SJSA1 (cell line): Measurements from ENCODE around the gene RERE. TPM values are rescaled to one million over a fixed set of nuclear protein-coding genes. Genes with fewer than 3 reads are reported as not detected.
A peak's percentile ranks its signal among the peaks of the same experiment; 100 is the strongest.
"Not testable (repeated sequence)": the region's sequence is repeated elsewhere in the genome, so short reads cannot be mapped to it uniquely, and the experiment has no call there.

Experiments used
- DNase-seq, 2 experiments: peaks; one replicate each; pipeline ENCODE4 v3.0.0-alpha.2; 2015 to 2020; ENCODE audit warnings: low spot score in 2 of 2, low read depth in 1 of 2
- H3K27ac ChIP-seq: fragments of 250-450 bp; sonication (Bioruptor Pico); 2 replicates; pipeline ENCODE4 v1.5.1; 2020; ENCODE audit warnings: mild to moderate bottlenecking, moderate library complexity
- H3K27me3 ChIP-seq: fragments of 250-450 bp; sonication (Bioruptor Pico); replicated peaks from 2 replicates; pipeline ENCODE4 v1.5.1; 2020; ENCODE audit warnings: mild to moderate bottlenecking, moderate library complexity
- H3K36me3 ChIP-seq: fragments of 250-450 bp; sonication (Bioruptor Pico); 2 replicates; pipeline ENCODE4 v1.5.1; 2020; ENCODE audit warnings: mild to moderate bottlenecking
- H3K4me1 ChIP-seq: fragments of 250-450 bp; sonication (Bioruptor Pico); replicated peaks from 2 replicates; pipeline ENCODE4 v1.6.1; 2021; ENCODE audit warnings: mild to moderate bottlenecking
- H3K4me3 ChIP-seq: fragments of 250-450 bp; sonication (Bioruptor Pico); 2 replicates; pipeline ENCODE4 v1.5.1; 2020; ENCODE audit warnings: mild to moderate bottlenecking
- H3K9me3 ChIP-seq: fragments of 250-450 bp; sonication (Bioruptor Pico); replicated peaks from 2 replicates; pipeline ENCODE4 v1.5.1; 2020; ENCODE audit warnings: mild to moderate bottlenecking
- total RNA-seq: library from RNA; depleted of rRNA; stranded (reverse); fragments of >200 nt; shearing (Covaris generic); gene quantifications from 2 replicates; pipeline ENCODE4 v1.2.3, GENCODE V29; 2014

Gene RERE
- total RNA-seq, 1 experiment from 2014 or later, result 15.7 TPM

DNA sequence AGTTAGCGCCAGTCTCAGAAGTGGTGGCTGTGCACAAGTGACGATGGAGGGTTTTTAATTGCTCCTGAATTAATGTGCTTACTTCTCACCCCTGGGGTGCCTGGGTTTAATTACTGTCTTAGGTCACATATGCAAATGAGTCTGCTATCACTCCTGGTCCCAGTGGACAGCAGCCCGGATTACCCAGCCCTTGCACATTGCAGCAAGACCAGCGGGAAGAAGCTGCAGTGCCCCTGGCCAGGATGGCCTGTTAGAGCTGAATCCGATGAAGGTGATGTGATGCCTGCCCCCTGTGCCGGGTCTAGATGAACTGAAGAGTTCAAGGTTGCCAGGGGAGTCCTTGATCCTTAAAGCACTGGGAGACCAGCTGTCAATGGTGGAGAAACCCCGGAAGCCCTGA, 36.8 kb upstream of the RERE start:
- Histone ChIP-seq H3K36me3 (peaks cover 34% of the 10 kb centered on the region), H3K9me3 (no peaks in the 10 kb centered on the region), H3K27me3 (no peaks in the 10 kb centered on the region), H3K27ac (no peak overlapping the region), H3K4me1 (peaks cover 18% of the 10 kb centered on the region), H3K4me3 (no peak overlapping the region)
- no peak for DNase-seq

GRCh38 chr1:8851060-8851459, 33.6 kb upstream of the RERE start:
- H3K4me1 ChIP-seq, result peaks cover 4% of the 10 kb centered on the region; the same call in 1 of the 2 replicates
- no peak for DNase-seq
- H3K9me3 ChIP-seq, result no peaks in the 10 kb centered on the region
- no peak overlapping the region for H3K4me3 ChIP-seq
- no peak overlapping the region for H3K27ac ChIP-seq
- H3K27me3 ChIP-seq, result no peaks in the 10 kb centered on the region
- peaks cover 3% of the 10 kb centered on the region for H3K36me3 ChIP-seq

DNA sequence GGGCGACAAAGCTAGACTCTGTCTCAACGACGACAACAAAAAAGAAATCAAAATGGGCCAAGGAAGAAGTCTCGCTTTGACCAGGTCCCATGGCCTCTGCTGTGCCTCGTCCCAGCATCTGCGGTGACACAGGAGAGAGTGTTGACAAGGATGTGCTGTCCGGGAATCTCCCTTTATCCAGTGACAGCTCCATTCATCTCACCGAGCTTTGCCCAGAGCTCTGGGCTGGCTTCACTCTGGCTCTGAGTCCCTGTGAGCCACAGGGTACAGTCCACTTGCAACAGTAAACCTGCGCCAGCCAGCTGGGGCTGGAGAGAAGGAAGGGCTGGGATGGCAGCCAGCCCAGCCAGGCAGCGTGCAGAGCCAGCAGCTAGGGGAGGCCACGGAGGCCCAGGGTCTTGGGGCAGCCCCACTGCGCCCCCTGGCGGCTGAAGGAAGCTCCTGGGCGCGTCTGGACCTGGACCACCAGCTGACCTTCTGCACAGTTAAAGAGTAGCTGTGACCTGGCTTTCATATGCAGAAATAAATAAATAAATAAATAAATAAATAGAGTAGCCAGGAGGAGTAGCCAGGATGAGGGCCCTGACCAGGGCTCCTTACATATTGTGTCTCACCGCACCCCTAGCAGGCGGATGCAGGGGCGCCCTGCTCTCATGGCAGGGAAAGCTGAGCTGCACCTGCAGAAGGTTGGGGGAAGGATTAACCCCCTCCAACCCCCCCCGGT, 31.4 kb upstream of the RERE start:
- H3K4me3 ChIP-seq, result no peak overlapping the region
- DNase-seq, result peak; percentile 75 to 87
- peaks cover 4% of the 10 kb centered on the region; the same call in 1 of the 2 replicates for H3K4me1 ChIP-seq
- no peak overlapping the region for H3K27ac ChIP-seq
- no peaks in the 10 kb centered on the region for H3K9me3 ChIP-seq
- H3K36me3 ChIP-seq, result no peaks in the 10 kb centered on the region
- no peaks in the 10 kb centered on the region for H3K27me3 ChIP-seq

DNA sequence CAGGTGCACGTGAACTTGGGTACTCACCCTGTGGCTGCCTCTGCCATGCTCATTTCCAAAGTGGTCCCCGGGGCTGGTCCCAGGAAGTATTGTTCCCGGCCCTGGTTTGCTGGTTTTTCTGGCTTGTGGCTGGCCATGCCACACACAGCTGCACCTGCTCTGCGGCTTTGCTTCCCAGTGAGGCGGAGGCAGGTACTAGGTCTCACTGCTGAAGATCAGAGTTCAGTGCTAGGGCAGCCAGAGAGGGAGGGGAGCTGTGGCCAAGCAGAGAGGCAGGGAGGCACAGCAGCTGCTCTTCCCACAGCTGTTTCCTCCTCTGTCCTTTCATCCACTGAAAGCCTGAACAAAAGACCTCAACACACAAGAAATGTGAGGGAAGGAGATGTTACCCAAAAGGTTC, 30.6 kb upstream of the RERE start:
- Histone ChIP-seq H3K36me3 (no peaks in the 10 kb centered on the region), H3K4me3 (no peak overlapping the region), H3K27me3 (no peaks in the 10 kb centered on the region), H3K4me1 (peaks cover 4% of the 10 kb centered on the region; the same call in 1 of the 2 replicates), H3K27ac (no peak overlapping the region), H3K9me3 (no peaks in the 10 kb centered on the region)
- no peak for DNase-seq

DNA sequence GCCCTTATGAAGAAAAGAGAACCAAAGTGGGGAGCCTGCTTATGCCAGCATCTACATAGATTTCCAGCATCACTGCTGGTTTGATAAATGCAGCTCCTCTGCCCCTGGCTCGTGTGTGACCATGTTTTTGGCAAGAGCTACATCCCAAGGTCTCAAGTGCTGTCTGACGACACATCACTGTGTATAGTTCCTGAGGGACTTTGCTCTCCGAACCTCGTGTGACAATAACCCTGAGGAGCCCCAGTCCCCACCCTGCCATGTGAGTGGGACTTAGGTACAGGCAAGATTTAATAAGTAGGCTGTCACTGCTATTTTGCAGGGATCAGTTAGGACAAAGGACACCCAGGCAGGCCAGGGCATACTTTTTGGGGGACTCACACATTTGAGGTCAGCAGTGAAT, 28.8 kb upstream of the RERE start:
- Histone ChIP-seq H3K9me3 (no peaks in the 10 kb centered on the region), H3K27ac (no peak overlapping the region), H3K4me3 (no peak overlapping the region), H3K4me1 (peaks cover 4% of the 10 kb centered on the region; the same call in 1 of the 2 replicates), H3K27me3 (no peaks in the 10 kb centered on the region), H3K36me3 (no peaks in the 10 kb centered on the region)
- no peak for DNase-seq

DNA sequence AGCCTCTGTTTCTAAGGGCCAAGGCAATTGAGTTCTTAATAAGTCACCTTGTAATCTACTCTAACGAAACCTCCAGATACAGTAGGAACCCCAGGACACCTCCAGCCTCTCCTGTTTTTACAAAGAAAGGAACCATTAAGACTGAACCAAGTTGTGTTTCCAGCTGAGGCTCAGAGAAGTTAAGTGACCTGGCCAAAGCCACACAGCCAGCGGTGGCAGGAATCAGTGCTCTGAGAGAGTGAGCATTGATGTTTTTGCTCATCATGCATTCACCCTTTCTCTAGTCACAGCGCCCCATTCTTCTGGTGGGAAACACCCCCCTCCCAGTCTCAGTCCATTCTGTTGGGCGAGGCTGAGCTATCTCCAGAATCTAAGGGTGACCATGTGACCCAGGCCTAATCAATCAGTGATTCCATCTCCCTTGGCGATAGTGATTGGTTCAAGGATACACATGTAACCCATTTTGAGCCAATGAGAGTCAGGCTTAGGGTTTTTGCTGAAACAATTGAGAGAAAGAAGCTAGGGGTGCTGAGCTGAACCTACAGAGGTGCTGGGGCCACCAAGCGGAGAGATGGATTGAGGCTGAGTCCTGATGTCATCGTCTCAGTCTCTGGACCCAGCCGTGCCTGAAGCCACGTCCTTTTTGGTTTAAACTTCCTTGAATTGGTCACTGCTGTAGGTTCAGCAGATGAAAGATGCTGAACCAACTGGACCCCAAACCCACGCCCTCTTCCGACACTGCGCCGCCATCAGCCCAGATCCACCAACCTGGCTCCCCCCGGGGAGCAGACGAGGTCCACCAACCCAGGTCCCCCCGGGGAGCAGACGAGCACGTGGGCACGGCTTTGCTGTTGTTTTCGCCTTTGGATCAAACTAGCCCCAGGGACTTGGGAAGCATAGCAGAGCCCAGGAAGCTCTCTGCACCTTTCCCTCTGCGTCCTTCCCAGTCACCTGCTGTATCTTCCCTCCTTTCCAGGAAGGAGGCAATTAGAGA, 28.0 kb upstream of the RERE start:
- no peak overlapping the region for H3K27ac ChIP-seq
- no peaks in the 10 kb centered on the region for H3K9me3 ChIP-seq
- peaks cover 4% of the 10 kb centered on the region; the same call in 1 of the 2 replicates for H3K4me1 ChIP-seq
- no peaks in the 10 kb centered on the region for H3K36me3 ChIP-seq
- no peaks in the 10 kb centered on the region for H3K27me3 ChIP-seq
- H3K4me3 ChIP-seq, result no peak overlapping the region
- DNase-seq, result no peak

- H3K27me3 ChIP-seq, result no peaks in the 10 kb centered on the region
- H3K4me1 ChIP-seq, result peaks cover 4% of the 10 kb centered on the region; the same call in 1 of the 2 replicates
- no peaks in the 10 kb centered on the region for H3K9me3 ChIP-seq
- H3K4me3 ChIP-seq, result no peak overlapping the region
- H3K36me3 ChIP-seq, result no peaks in the 10 kb centered on the region
- no peak overlapping the region for H3K27ac ChIP-seq
- DNase-seq, result no peak
Measured at GRCh38 chr1:8844501-8845006, 27.1 kb upstream of the RERE start.

DNA sequence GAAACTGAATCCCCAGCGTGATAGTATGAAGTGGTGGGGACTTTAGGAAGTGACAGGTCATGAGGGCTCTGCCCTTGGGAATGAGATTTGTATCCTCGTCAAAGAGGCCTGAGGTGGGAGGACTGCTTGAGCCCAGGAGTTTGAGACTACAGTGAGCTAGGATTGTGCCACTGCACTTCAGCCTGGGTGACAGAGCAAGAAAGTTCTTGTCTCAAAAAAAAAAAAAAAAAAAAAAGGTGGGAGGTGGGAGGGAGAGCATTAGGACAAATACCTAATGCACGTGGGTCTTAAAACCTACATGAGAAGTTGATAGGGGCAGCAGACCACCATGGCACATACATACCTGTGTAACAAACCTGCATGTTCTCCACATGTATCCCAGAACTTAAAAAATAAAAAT, 24.0 kb upstream of the RERE start:
- Histone ChIP-seq H3K36me3 (no peaks in the 10 kb centered on the region), H3K4me3 (no peak overlapping the region), H3K27ac (no peak overlapping the region), H3K27me3 (no peaks in the 10 kb centered on the region), H3K9me3 (no peaks in the 10 kb centered on the region), H3K4me1 (no peaks in the 10 kb centered on the region)
- DNase-seq, result no peak

GRCh38 chr1:8839990-8840389, 22.6 kb upstream of the RERE start:
- H3K27ac ChIP-seq, result no peak overlapping the region
- DNase-seq, result no peak
- no peak overlapping the region for H3K4me3 ChIP-seq
- no peaks in the 10 kb centered on the region for H3K4me1 ChIP-seq
- no peaks in the 10 kb centered on the region for H3K9me3 ChIP-seq
- no peaks in the 10 kb centered on the region for H3K36me3 ChIP-seq
- no peaks in the 10 kb centered on the region for H3K27me3 ChIP-seq

DNA sequence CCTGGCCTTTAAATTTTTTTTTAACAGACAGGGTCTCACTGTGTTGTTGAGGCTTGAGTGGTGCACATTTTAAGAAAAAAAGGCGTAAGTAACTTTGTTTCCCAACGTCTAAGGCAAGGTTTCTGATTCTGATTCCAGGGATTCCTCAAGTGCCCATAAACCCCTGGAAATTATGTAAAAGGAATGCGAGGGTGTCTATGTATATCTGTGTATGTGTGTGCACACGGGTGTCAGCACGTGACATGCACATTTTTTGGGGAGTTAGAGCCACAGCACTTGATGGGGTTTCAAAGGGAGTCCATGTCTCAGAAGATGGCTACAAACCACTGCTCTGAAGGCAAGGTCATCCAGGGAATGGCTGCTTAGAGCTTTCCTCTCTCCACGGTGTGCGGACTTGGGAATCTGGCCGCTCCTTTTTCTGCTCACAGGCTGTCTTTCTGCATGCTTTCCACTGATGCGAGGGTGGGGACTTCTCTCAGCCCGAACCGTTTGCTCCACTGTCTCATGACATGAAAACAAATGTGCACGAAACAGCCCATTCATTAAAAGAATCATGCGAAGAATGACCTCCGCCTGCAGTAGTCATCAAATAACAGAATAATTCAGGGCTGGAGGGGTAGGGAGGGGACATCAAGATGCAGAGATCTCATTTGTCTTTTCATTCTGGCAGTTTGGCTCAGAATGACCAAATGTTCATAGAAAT, 18.7 kb upstream of the RERE start:
- Histone ChIP-seq H3K27me3 (no peaks in the 10 kb centered on the region), H3K27ac (no peak overlapping the region), H3K4me3 (no peak overlapping the region), H3K9me3 (no peaks in the 10 kb centered on the region), H3K4me1 (no peaks in the 10 kb centered on the region), H3K36me3 (no peaks in the 10 kb centered on the region)
- DNase-seq, result no peak

GRCh38 chr1:8831340-8831739, 13.9 kb upstream of the RERE start:
- peaks cover 1% of the 10 kb centered on the region for H3K4me1 ChIP-seq
- no peaks in the 10 kb centered on the region for H3K9me3 ChIP-seq
- peak in 1 of 2 experiments; percentile 18 for DNase-seq
- no peaks in the 10 kb centered on the region for H3K27me3 ChIP-seq
- H3K27ac ChIP-seq, result no peak overlapping the region
- no peaks in the 10 kb centered on the region for H3K36me3 ChIP-seq
- H3K4me3 ChIP-seq, result no peak overlapping the region

- H3K27me3 ChIP-seq, H3K4me1 ChIP-seq, H3K9me3 ChIP-seq, H3K4me3 ChIP-seq, DNase-seq, H3K36me3 ChIP-seq, H3K27ac ChIP-seq: not testable (repeated sequence)
Measured at GRCh38 chr1:8830732-8831131, 13.3 kb upstream of the RERE start.

DNA sequence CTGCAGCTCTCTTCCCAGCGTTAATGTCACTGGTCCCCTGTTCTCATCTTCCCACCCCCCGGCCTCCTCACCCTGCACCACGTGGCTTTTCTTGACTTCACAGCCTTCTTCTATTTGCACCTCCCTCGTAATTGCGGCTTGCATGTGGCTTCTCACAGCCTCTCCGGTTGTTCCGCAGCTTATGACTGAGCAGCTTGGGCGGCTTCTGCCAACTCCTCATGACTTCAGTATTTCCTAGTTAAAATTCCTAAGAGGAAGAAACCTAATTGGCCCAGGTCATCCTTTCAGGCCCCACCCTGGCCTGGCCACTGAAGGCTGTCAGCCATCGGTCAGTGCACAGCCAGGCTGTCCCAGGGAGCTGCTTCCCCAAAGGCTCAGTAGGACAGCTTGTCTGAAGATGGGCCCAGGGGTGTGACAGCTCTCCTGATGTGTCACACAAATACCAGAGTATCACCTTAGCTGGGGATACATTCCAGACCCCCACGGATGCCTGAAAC, 8.6 kb upstream of the RERE start:
- H3K27ac ChIP-seq, result peak overlapping the region; percentile 16; the same call in 1 of the 2 replicates
- H3K9me3 ChIP-seq, result no peaks in the 10 kb centered on the region
- peaks cover 43% of the 10 kb centered on the region for H3K4me1 ChIP-seq
- no peaks in the 10 kb centered on the region for H3K36me3 ChIP-seq
- peak in 1 of 2 experiments; percentile 19 for DNase-seq
- H3K27me3 ChIP-seq, result no peaks in the 10 kb centered on the region
- H3K4me3 ChIP-seq, result no peak overlapping the region
